Stomach (tissue), 4 donors: ENCODE measurements around the gene TBC1D5.

Experiments
- EP300 ChIP-seq: sonication (generic); formaldehyde crosslinking; IDR thresholded peaks from one replicate; pipeline ENCODE4 v1.6.1; 2017; ENCODE audit warnings: antibody characterized with exemption
- POLR2A ChIP-seq, 4 donors: fragments of 450-650 bp; IDR thresholded peaks; one replicate each; pipeline ENCODE4 v1.6.1; 2016; ENCODE audit warnings: antibody characterized with exemption in 4 of 4, control low read depth in 2 of 4, mild to moderate bottlenecking in 1 of 4, moderate library complexity in 1 of 4
- POLR2AphosphoS5 ChIP-seq, 3 donors: sonication (generic); formaldehyde crosslinking; IDR thresholded peaks; one replicate each; pipeline ENCODE4 v1.6.1; 2016; ENCODE audit warnings: antibody characterized with exemption in 3 of 3
- TF ChIP-seq, protein P1 (sequence below), 7 experiments: fragments of 450-650 bp in 4 of 7; fragments of 200-600 bp in 3 of 7; sonication (generic) in 3 of 7; IDR thresholded peaks; one replicate each; pipeline ENCODE4 v1.5.1; 2016 to 2019; ENCODE audit warnings: antibody characterized with exemption in 7 of 7, control low read depth in 2 of 7, mild to moderate bottlenecking in 1 of 7

DNA sequence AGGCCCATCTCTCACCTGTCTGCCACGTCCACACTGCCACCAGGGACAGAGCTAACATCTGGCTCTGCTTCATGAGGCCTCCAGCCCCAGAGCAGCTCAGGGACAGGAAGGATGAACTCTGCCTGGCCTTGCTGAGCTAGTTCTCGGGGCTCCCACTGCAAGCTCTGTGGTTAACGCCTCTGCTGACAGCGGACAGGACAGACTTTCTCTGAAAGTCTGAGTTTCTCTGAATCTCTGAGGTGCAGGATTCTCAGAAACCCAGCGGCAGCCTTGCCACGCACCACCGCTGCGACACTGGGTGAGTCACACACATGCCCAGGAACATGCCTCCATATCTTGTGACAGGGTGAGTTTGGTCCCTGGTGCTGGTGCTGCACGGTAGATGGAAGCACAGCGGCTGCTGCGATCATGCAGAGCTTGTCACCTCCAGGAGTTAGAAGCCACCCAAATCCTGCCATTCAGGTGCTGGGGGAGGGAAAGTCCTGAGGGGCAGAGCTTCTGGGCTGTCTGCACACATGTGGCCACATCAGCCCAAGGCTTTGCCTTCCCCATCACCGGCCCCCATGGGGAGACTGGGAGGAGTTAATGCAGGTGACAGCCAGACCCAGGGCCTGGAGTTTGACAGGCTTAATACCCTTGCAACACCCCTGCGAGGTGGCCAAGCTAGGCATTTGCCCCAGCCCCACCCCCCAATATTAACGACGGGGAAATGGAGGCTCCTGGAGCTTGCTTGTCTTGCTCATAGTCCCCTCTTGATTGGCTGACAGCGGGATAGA lies 590.6 kb downstream of the TBC1D5 start:
- TF ChIP-seq POLR2A (IDR thresholded peaks at IDR 0.05) (no peak), EP300 (no peak), POLR2AphosphoS5 (IDR thresholded peaks at IDR 0.05) (no peak)
- TF ChIP-seq, protein P1, sequence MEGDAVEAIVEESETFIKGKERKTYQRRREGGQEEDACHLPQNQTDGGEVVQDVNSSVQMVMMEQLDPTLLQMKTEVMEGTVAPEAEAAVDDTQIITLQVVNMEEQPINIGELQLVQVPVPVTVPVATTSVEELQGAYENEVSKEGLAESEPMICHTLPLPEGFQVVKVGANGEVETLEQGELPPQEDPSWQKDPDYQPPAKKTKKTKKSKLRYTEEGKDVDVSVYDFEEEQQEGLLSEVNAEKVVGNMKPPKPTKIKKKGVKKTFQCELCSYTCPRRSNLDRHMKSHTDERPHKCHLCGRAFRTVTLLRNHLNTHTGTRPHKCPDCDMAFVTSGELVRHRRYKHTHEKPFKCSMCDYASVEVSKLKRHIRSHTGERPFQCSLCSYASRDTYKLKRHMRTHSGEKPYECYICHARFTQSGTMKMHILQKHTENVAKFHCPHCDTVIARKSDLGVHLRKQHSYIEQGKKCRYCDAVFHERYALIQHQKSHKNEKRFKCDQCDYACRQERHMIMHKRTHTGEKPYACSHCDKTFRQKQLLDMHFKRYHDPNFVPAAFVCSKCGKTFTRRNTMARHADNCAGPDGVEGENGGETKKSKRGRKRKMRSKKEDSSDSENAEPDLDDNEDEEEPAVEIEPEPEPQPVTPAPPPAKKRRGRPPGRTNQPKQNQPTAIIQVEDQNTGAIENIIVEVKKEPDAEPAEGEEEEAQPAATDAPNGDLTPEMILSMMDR (IDR thresholded peaks at IDR 0.05) = no peak
